Measurements from ENCODE around the gene MMP1.

GRCh38 chr11:102809971-102810370 lies 12.0 kb upstream of the MMP1 start:
- no peak for TF ChIP-seq EZH2phosphoT487 (IDR thresholded peaks at IDR 0.05; ENCODE audit: borderline replicate concordance)
- TF ChIP-seq CTCF (conservative IDR thresholded peaks at IDR 0.05; ENCODE audit: low read length), result no peak

Data from Loucy (cell line).